ENCODE results near the gene BEND3.

DNA sequence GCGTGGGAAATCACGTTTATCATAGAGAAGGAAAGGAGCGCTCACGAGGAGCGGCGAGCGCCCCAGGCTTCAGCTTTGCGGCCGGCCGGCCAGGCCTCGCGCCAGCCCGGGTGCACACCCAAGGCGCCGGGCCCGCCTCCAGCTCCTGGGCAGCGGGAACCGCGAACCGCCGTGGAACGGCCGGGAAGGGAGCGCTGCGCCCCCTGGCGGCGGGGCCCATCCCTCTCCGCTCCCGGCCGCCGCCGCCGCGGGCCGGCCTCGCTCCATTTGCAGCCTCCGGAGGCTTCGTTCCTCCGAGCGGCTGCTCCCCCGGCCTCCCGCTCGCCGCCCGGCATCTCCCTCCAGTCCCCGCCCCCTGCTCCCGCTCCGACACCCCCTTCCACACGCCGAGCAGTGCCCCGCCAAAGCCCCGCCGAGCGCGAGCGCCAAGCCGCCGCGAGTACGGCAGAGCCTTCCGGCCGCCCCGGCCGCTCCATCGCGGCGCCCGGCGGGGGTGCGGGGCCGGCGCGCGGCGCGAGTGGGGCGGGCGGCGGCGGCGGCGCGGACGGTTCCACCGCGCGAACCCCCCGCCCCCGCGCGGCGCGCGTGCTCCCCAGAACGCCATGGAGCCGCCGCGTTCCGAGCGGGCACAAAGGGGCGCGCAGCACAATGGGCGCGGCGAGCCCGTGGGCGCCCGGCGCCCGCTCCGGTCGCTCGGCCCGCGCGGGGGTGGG, 946 bp downstream of the BEND3 start:
- no peak for TF ChIP-seq POLR2A (IDR thresholded peaks at IDR 0.05)
- peak in 1 of 3 donors; percentile 33 for TF ChIP-seq POLR2AphosphoS5 (IDR thresholded peaks at IDR 0.05)
- TF ChIP-seq, protein P1, sequence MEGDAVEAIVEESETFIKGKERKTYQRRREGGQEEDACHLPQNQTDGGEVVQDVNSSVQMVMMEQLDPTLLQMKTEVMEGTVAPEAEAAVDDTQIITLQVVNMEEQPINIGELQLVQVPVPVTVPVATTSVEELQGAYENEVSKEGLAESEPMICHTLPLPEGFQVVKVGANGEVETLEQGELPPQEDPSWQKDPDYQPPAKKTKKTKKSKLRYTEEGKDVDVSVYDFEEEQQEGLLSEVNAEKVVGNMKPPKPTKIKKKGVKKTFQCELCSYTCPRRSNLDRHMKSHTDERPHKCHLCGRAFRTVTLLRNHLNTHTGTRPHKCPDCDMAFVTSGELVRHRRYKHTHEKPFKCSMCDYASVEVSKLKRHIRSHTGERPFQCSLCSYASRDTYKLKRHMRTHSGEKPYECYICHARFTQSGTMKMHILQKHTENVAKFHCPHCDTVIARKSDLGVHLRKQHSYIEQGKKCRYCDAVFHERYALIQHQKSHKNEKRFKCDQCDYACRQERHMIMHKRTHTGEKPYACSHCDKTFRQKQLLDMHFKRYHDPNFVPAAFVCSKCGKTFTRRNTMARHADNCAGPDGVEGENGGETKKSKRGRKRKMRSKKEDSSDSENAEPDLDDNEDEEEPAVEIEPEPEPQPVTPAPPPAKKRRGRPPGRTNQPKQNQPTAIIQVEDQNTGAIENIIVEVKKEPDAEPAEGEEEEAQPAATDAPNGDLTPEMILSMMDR (IDR thresholded peaks at IDR 0.05), result peak; percentile 69 to 95
- TF ChIP-seq EP300 (IDR thresholded peaks at IDR 0.05), result no peak

Data from suprapubic skin (tissue), 4 donors.